AG10803 (cell line): ENCODE data around the gene GRIN2C.

Source experiments
- DNase-seq: peaks from one replicate; pipeline ENCODE4 v3.0.0; 2010; ENCODE audit warnings: low read depth
- H3K4me3 ChIP-seq: 2 replicates; pipeline ENCODE4 v1.5.1; 2011; ENCODE audit warnings: mild to moderate bottlenecking, low read length, control low read depth
- TF ChIP-seq, protein P1 (sequence below): conservative IDR thresholded peaks from 2 replicates; pipeline ENCODE4 v1.5.1; 2011; ENCODE audit warnings: mild to moderate bottlenecking, low read length, control low read depth, inconsistent platforms

Gene GRIN2C

DNA sequence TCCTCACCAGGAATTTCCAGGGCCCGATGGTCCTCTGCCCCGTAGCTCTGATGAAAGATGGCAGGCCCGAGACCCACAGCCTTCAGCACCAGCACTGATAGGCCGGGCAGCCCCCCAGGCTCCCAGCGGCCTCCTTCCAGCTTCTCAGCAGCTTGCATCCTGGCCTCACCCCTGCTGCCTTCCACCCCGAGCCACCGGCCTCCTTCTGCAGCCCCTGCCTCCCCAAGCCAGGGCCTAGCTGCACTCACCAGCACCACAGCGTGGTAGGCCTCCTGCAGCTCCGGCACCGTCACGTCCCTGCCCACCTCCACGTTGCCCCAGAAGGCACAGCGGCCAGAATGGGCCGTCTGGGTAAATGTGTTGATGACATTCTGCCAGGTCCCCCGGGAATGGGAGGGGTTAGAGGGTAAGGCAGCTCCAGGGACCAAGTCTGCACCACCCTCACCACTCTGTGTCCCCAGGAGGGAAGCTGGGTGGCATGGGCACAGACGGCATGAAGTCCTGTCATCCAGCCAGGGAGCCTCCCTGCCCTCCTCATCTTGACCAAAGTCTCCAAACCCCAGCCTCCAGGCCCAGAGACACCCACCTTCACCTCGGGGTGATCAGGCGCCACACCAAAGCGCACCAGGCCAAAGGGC, 6.6 kb upstream of the GRIN2C start:
- DNase-seq, result no peak
- TF ChIP-seq, protein P1, sequence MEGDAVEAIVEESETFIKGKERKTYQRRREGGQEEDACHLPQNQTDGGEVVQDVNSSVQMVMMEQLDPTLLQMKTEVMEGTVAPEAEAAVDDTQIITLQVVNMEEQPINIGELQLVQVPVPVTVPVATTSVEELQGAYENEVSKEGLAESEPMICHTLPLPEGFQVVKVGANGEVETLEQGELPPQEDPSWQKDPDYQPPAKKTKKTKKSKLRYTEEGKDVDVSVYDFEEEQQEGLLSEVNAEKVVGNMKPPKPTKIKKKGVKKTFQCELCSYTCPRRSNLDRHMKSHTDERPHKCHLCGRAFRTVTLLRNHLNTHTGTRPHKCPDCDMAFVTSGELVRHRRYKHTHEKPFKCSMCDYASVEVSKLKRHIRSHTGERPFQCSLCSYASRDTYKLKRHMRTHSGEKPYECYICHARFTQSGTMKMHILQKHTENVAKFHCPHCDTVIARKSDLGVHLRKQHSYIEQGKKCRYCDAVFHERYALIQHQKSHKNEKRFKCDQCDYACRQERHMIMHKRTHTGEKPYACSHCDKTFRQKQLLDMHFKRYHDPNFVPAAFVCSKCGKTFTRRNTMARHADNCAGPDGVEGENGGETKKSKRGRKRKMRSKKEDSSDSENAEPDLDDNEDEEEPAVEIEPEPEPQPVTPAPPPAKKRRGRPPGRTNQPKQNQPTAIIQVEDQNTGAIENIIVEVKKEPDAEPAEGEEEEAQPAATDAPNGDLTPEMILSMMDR, result no peak
- no peak overlapping the region for H3K4me3 ChIP-seq

DNA sequence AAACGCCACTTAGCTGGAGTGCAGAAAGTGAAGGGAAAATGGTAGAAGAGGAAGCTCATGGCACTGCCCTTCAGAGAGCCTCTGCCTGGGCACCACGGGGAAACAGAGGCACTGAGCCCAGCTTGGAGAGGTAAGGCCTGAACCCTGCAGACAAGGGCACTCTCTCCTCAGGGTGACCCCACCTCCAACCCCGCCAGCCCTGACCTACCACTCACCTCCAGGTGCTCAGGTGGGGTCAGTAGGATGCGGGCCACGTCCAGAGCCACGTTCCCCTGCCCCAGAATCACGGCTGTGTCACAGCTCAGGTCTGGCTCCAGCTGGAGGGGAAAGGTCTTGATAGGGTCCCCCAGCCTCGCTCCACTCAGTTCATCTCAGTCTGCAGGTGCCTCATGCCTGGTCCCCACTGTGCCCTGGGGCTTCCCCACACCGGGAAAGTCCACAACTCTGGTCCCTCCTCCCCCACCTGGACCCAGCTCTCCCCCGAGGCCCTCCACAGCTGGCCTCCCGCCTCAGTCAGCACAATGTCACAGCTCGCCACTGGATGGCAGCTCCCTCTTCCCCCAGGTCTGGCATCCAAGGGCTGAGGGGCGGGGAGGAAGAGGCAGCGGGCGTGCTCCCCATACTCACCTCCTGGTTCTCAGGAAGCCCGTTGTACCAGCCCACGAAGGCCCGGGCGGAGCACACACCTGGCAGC, 6.0 kb upstream of the GRIN2C start:
- no peak overlapping the region for H3K4me3 ChIP-seq
- DNase-seq, result no peak

DNA sequence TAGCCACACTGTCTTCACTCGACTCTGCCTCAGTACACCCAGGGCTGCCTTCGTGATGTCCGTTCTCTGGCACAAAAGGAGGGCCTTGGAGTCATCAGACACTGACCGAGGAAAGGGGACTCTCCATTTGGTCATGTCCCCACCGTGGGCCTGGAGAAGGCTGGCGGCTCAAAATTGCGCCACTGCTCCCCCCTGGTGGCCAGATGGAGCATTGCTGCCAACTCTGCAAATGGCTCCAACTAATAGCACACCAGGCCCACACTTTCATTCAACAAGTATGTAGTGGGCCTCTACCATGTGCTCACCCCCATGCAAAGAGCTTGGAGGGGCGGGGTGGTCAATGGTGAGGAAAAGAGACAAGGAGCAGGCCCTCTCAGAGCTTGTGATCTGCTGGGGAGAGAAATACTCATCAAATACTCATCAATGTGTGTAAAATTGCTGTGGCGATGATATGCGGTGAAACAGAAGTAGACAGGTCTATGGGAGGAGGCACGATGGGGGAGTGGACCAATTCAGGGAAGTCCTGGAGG, 5.2 kb upstream of the GRIN2C start:
- DNase-seq, result peak; percentile 54
- no peak overlapping the region for H3K4me3 ChIP-seq
- TF ChIP-seq, protein P1, result peak; percentile 89

More for the DNA sequence above, 6.0 kb upstream of the GRIN2C start:
- TF ChIP-seq, protein P1, result no peak

DNA sequence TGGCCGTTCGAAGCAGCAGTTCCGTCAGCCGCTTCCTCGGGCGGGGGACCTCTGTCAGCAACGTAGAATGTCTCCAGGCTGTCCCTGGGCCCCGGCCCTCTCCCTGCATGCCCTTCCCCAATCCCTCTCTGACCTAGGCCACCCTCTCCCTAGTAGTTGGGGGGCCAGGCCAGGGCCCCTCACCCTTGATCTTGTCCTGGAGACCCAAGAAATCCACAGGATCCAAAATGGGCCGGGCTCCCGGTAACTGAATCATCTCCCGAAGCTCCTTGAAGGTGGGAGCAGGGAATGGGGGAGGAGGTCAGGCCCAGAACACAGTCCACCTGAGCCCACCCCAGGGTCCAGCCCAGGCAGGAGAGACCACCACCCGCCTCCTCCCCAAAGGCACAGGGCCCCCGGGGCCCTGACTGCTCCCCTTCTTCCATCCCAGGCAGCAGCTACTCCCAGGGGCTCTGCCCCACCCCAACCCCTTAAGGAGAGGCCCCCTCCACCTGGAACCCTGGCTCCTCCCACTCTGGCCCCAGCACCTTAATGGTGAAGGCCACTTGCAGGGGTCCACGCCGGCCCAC, 4.7 kb upstream of the GRIN2C start:
- no peak overlapping the region for H3K4me3 ChIP-seq
- TF ChIP-seq, protein P1, result no peak
- no peak for DNase-seq

DNA sequence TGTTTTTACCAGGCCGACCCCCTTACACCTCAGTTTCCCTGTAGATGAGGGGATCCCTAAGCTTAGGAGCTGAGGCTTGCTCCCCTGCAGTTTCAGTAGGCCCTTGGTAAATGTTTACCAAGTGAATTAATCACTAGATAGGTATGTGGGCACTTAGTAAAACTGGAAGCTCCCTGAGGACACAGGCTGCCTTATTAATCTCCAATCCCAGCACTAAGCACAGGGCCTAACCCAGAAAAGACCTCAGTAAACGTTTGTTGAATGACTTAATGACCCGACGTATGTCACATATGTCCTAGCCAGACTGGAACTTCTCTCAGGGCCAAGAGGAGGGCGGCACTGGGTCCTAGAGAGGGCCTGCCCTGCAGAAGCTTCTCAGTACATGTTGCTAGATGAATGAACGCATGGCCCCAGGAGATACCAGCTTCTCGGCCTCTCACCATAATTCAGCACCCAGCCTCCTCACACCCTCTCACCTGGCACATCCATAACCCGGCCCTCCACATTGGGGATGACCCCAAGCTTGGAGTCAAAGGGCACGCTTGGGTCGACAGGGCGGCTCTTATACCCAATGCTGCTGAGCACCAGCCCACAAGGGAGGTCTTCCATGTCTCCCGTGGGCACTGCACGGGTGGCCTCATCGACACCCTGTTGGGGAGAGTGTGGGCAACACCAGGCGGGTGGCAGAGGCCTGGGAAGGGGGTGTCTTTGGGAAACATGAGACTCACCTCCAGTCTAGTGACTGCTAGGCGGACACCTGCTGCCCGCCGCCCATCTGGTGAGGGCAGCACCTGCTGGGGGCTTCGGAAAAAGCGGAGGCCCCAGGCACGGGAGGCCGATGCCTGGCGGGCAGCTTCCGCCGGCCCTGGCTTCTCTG, 4.0 kb upstream of the GRIN2C start:
- TF ChIP-seq, protein P1, result no peak
- H3K4me3 ChIP-seq, result no peak overlapping the region
- DNase-seq, result no peak

GRCh38 chr17:74862919-74863318, 3.2 kb upstream of the GRIN2C start:
- no peak overlapping the region for H3K4me3 ChIP-seq
- TF ChIP-seq, protein P1, result no peak
- no peak for DNase-seq
